ENCODE data around the gene STXBP3.

The STXBP3 gene

GRCh38 chr1:108742253-108742652 is 4.2 kb upstream of the STXBP3 start:
- TF ChIP-seq CTCF (IDR thresholded peaks at IDR 0.05) (no peak), ZFX (IDR thresholded peaks at IDR 0.05; ENCODE audit: borderline replicate concordance) (no peak)
- no peak overlapping the region for H3K27ac ChIP-seq

GRCh38 chr1:108745980-108746381 is 493 bp upstream of the STXBP3 start:
- TF ChIP-seq CTCF (IDR thresholded peaks at IDR 0.05) (no peak), ZFX (IDR thresholded peaks at IDR 0.05; ENCODE audit: borderline replicate concordance) (no peak)
- peak overlapping the region; percentile 93 for H3K27ac ChIP-seq

GRCh38 chr1:108747171-108747850 is 837 bp downstream of the STXBP3 start:
- TF ChIP-seq ZFX (IDR thresholded peaks at IDR 0.05; ENCODE audit: borderline replicate concordance) (no peak), CTCF (IDR thresholded peaks at IDR 0.05) (no peak)
- peak overlapping the region; percentile 93 for H3K27ac ChIP-seq

GRCh38 chr1:108747898-108748297 is 1.4 kb downstream of the STXBP3 start:
- no peak overlapping the region for H3K27ac ChIP-seq
- TF ChIP-seq ZFX (IDR thresholded peaks at IDR 0.05; ENCODE audit: borderline replicate concordance) (no peak), CTCF (IDR thresholded peaks at IDR 0.05) (no peak)

GRCh38 chr1:108749081-108749480 is 2.6 kb downstream of the STXBP3 start:
- no peak overlapping the region for H3K27ac ChIP-seq
- no peak for TF ChIP-seq ZFX (IDR thresholded peaks at IDR 0.05; ENCODE audit: borderline replicate concordance)
- TF ChIP-seq CTCF (IDR thresholded peaks at IDR 0.05): no peak

- no peak overlapping the region for H3K27ac ChIP-seq
- TF ChIP-seq CTCF (IDR thresholded peaks at IDR 0.05) (no peak), ZFX (IDR thresholded peaks at IDR 0.05; ENCODE audit: borderline replicate concordance) (no peak)
These were observed 4.2 kb downstream of the STXBP3 start for GRCh38 chr1:108750476-108751181.

GRCh38 chr1:108753363-108753762 is 6.9 kb downstream of the STXBP3 start:
- no peak overlapping the region for H3K27ac ChIP-seq
- TF ChIP-seq CTCF (IDR thresholded peaks at IDR 0.05) (no peak), ZFX (IDR thresholded peaks at IDR 0.05; ENCODE audit: borderline replicate concordance) (no peak)
